SK-N-SH (cell line): Measurements from ENCODE around the gene COL26A1.

ENCODE experiments used
- ELF1 ChIP-seq: IDR thresholded peaks from 2 replicates; pipeline ENCODE4 v1.4.0; 2012
- FOXJ3 ChIP-seq: sonication (generic); formaldehyde crosslinking; IDR thresholded peaks from 2 replicates; pipeline ENCODE4 v1.5.1; 2020; ENCODE audit warnings: mild to moderate bottlenecking, missing genetic modification reagents
- GATA2 ChIP-seq: sonication (generic); formaldehyde crosslinking; IDR thresholded peaks from 2 replicates; pipeline ENCODE4 v1.5.0; 2020; ENCODE audit warnings: mild to moderate bottlenecking, missing genetic modification reagents
- POLR2AphosphoS5 ChIP-seq: IDR thresholded peaks from 2 replicates; pipeline ENCODE4 v1.6.1; 2012; ENCODE audit warnings: low read depth, low read length
- RAD21 ChIP-seq: IDR thresholded peaks from 2 replicates; pipeline ENCODE4 v1.6.1; 2012; ENCODE audit warnings: mild to moderate bottlenecking, low read length
- RFX5 ChIP-seq: IDR thresholded peaks from 2 replicates; pipeline ENCODE4 v1.6.1; 2012; ENCODE audit warnings: mild to moderate bottlenecking, improper control_type of control experiment, low read length
- TEAD4 ChIP-seq: IDR thresholded peaks from 2 replicates; pipeline ENCODE4 v1.4.0; 2012; ENCODE audit warnings: mild to moderate bottlenecking, borderline replicate concordance; ENCODE audit not compliant: insufficient read depth
- YY1 ChIP-seq: IDR thresholded peaks from 2 replicates; pipeline ENCODE4 v1.4.0; 2012; ENCODE audit warnings: low read depth, mild to moderate bottlenecking
- TF ChIP-seq, protein P1 (sequence below): fragments of 200-600 bp; sonication (generic); IDR thresholded peaks from 2 replicates; pipeline ENCODE4 v1.6.1; 2017; ENCODE audit warnings: antibody characterized with exemption, mild to moderate bottlenecking, moderate library complexity

- no peak for TF ChIP-seq ELF1
- no peak for TF ChIP-seq GATA2
- TF ChIP-seq, protein P1, sequence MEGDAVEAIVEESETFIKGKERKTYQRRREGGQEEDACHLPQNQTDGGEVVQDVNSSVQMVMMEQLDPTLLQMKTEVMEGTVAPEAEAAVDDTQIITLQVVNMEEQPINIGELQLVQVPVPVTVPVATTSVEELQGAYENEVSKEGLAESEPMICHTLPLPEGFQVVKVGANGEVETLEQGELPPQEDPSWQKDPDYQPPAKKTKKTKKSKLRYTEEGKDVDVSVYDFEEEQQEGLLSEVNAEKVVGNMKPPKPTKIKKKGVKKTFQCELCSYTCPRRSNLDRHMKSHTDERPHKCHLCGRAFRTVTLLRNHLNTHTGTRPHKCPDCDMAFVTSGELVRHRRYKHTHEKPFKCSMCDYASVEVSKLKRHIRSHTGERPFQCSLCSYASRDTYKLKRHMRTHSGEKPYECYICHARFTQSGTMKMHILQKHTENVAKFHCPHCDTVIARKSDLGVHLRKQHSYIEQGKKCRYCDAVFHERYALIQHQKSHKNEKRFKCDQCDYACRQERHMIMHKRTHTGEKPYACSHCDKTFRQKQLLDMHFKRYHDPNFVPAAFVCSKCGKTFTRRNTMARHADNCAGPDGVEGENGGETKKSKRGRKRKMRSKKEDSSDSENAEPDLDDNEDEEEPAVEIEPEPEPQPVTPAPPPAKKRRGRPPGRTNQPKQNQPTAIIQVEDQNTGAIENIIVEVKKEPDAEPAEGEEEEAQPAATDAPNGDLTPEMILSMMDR, result no peak
- no peak for TF ChIP-seq POLR2AphosphoS5
- TF ChIP-seq FOXJ3, result no peak
- TF ChIP-seq TEAD4, result no peak
- TF ChIP-seq YY1, result no peak
- no peak for TF ChIP-seq RAD21
- no peak for TF ChIP-seq RFX5
Measured at GRCh38 chr7:101474178-101474577, 111.5 kb downstream of the COL26A1 start.
